ENCODE data around the gene FRMD8. TPM values are rescaled to one million over a fixed set of nuclear protein-coding genes. Genes with fewer than 3 reads are reported as not detected.

FRMD8 gene
- total RNA-seq, 1 donor from 2014 or later = 49.6 TPM

GRCh38 chr11:65355776-65356393 lies 30.6 kb upstream of the FRMD8 start:
- DNase-seq (ENCODE audit: low spot score) = peak; percentile 91
- Mint-ChIP-seq H3K4me1 (ENCODE audit: low read depth) (peaks cover 17% of the 10 kb centered on the region), H3K27ac (ENCODE audit: unreplicated experiment) (no peak overlapping the region), H3K4me3 (ENCODE audit: unreplicated experiment) (peak overlapping the region; percentile 67), H3K27me3 (ENCODE audit: low read depth) (no peaks in the 10 kb centered on the region), H3K36me3 (ENCODE audit: low read depth) (peaks cover 6% of the 10 kb centered on the region), H3K9me3 (ENCODE audit: low read depth) (no peaks in the 10 kb centered on the region)
- TF ChIP-seq CTCF (IDR thresholded peaks at IDR 0.05) = no peak

- H3K4me3 Mint-ChIP-seq (ENCODE audit: unreplicated experiment) = peak overlapping the region; percentile 36
- no peaks in the 10 kb centered on the region for H3K27me3 Mint-ChIP-seq (ENCODE audit: low read depth)
- TF ChIP-seq CTCF (IDR thresholded peaks at IDR 0.05) = no peak
- peak; percentile 88 for DNase-seq (ENCODE audit: low spot score)
- H3K9me3 Mint-ChIP-seq (ENCODE audit: low read depth) = no peaks in the 10 kb centered on the region
- H3K36me3 Mint-ChIP-seq (ENCODE audit: low read depth) = peaks cover 6% of the 10 kb centered on the region
- peaks cover 17% of the 10 kb centered on the region for H3K4me1 Mint-ChIP-seq (ENCODE audit: low read depth)
- no peak overlapping the region for H3K27ac Mint-ChIP-seq (ENCODE audit: unreplicated experiment)
Observed at GRCh38 chr11:65356394-65356972, 30.0 kb upstream of the FRMD8 start.

GRCh38 chr11:65357856-65358356 lies 28.5 kb upstream of the FRMD8 start:
- Mint-ChIP-seq H3K9me3 (ENCODE audit: low read depth) (no peaks in the 10 kb centered on the region), H3K36me3 (ENCODE audit: low read depth) (no peaks in the 10 kb centered on the region), H3K27ac (ENCODE audit: unreplicated experiment) (no peak overlapping the region), H3K4me3 (ENCODE audit: unreplicated experiment) (no peak overlapping the region), H3K4me1 (ENCODE audit: low read depth) (peaks cover 17% of the 10 kb centered on the region), H3K27me3 (ENCODE audit: low read depth) (no peaks in the 10 kb centered on the region)
- no peak for DNase-seq (ENCODE audit: low spot score)
- no peak for TF ChIP-seq CTCF (IDR thresholded peaks at IDR 0.05)

GRCh38 chr11:65362320-65362931 lies 24.0 kb upstream of the FRMD8 start:
- H3K27me3 Mint-ChIP-seq (ENCODE audit: low read depth) = no peaks in the 10 kb centered on the region
- H3K4me3 Mint-ChIP-seq (ENCODE audit: unreplicated experiment) = no peak overlapping the region
- no peaks in the 10 kb centered on the region for H3K4me1 Mint-ChIP-seq (ENCODE audit: low read depth)
- no peak for DNase-seq (ENCODE audit: low spot score)
- no peak overlapping the region for H3K27ac Mint-ChIP-seq (ENCODE audit: unreplicated experiment)
- H3K36me3 Mint-ChIP-seq (ENCODE audit: low read depth) = no peaks in the 10 kb centered on the region
- TF ChIP-seq CTCF (IDR thresholded peaks at IDR 0.05) = no peak
- no peaks in the 10 kb centered on the region for H3K9me3 Mint-ChIP-seq (ENCODE audit: low read depth)

- Mint-ChIP-seq H3K9me3 (ENCODE audit: low read depth) (no peaks in the 10 kb centered on the region), H3K4me3 (ENCODE audit: unreplicated experiment) (no peak overlapping the region), H3K4me1 (ENCODE audit: low read depth) (no peaks in the 10 kb centered on the region), H3K27ac (ENCODE audit: unreplicated experiment) (no peak overlapping the region), H3K27me3 (ENCODE audit: low read depth) (no peaks in the 10 kb centered on the region), H3K36me3 (ENCODE audit: low read depth) (no peaks in the 10 kb centered on the region)
- no peak for DNase-seq (ENCODE audit: low spot score)
- no peak for TF ChIP-seq CTCF (IDR thresholded peaks at IDR 0.05)
Observed at GRCh38 chr11:65362966-65363365, 23.5 kb upstream of the FRMD8 start.
